ENCODE results near the gene NAV1. TPM values are rescaled to one million over a fixed set of nuclear protein-coding genes. Genes with fewer than 3 reads are reported as not detected.

The NAV1 gene
- total and polyA plus RNA-seq, 9 of the 15 experiments (the other 6 are each of a cell fraction or from before 2014, with no cell fraction given): 0.91 to 16.8 (median 3.2) TPM

DNA sequence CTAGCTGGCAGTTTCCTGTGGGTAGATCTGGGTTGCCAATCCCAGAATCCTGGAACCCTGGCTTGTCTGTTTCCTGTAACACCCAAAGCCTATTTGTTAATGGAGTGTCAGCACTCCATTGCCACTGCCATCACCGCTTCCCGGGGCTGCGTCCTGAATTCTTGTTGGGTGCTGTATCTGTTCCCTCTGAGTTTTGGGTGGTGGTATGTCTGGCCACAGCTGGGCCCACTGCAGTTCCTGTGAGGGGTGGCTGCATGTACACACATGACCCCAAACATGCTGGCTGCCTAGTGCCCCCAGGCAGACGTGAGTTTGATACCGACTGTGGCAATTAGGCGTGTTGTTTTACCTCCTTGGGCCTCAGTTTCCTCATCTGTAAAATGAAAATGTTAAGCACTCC, 29.3 kb downstream of the NAV1 start (continued):
- TF ChIP-seq, protein P1, sequence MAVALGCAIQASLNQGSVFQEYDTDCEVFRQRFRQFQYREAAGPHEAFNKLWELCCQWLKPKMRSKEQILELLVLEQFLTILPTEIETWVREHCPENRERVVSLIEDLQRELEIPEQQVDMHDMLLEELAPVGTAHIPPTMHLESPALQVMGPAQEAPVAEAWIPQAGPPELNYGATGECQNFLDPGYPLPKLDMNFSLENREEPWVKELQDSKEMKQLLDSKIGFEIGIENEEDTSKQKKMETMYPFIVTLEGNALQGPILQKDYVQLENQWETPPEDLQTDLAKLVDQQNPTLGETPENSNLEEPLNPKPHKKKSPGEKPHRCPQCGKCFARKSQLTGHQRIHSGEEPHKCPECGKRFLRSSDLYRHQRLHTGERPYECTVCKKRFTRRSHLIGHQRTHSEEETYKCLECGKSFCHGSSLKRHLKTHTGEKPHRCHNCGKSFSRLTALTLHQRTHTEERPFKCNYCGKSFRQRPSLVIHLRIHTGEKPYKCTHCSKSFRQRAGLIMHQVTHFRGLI (CRISPR knock-in tag; IDR thresholded peaks at IDR 0.05): 0 out of 2 replicates have a peak, but pooled peaks have one; percentile 12
- TF ChIP-seq, protein P2, sequence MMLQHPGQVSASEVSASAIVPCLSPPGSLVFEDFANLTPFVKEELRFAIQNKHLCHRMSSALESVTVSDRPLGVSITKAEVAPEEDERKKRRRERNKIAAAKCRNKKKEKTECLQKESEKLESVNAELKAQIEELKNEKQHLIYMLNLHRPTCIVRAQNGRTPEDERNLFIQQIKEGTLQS (IDR thresholded peaks at IDR 0.05): no peak
- TF ChIP-seq, protein P2 (CRISPR knock-in tag; conservative IDR thresholded peaks at IDR 0.05): no peak
- 0 out of 2 replicates have a peak, but pooled peaks have one; percentile 1 for TF ChIP-seq SMAD4 (CRISPR knock-in tag; conservative IDR thresholded peaks at IDR 0.05)
- TF ChIP-seq CBX3 (IDR thresholded peaks at IDR 0.05; ENCODE audit: borderline replicate concordance in 1 of 2, low read length in 2 of 2): no peak
- no peak for TF ChIP-seq SP1 (CRISPR knock-in tag; IDR thresholded peaks at IDR 0.05)
- 0 out of 2 replicates have a peak, but pooled peaks have one; percentile 27 for TF ChIP-seq NR4A1 (CRISPR knock-in tag; IDR thresholded peaks at IDR 0.05)
- TF ChIP-seq NR4A1 (tag; IDR thresholded peaks at IDR 0.05): no peak
- TF ChIP-seq ZNF324 (CRISPR knock-in tag; IDR thresholded peaks at IDR 0.05): 0 out of 2 replicates have a peak, but pooled peaks have one; percentile 42
- TF ChIP-seq ETS2 (tag; IDR thresholded peaks at IDR 0.05; ENCODE audit: borderline replicate concordance, poor library complexity, severe bottlenecking): no peak
- TF ChIP-seq TCF15 (CRISPR knock-in tag; IDR thresholded peaks at IDR 0.05): 0 out of 2 replicates have a peak, but pooled peaks have one; percentile 51
- TF ChIP-seq OTX1 (CRISPR knock-in tag; IDR thresholded peaks at IDR 0.05): no peak
- peak; percentile 68; the same call in 1 of the 2 replicates for TF ChIP-seq ZNF311 (CRISPR knock-in tag; IDR thresholded peaks at IDR 0.05)
- TF ChIP-seq, protein P3, sequence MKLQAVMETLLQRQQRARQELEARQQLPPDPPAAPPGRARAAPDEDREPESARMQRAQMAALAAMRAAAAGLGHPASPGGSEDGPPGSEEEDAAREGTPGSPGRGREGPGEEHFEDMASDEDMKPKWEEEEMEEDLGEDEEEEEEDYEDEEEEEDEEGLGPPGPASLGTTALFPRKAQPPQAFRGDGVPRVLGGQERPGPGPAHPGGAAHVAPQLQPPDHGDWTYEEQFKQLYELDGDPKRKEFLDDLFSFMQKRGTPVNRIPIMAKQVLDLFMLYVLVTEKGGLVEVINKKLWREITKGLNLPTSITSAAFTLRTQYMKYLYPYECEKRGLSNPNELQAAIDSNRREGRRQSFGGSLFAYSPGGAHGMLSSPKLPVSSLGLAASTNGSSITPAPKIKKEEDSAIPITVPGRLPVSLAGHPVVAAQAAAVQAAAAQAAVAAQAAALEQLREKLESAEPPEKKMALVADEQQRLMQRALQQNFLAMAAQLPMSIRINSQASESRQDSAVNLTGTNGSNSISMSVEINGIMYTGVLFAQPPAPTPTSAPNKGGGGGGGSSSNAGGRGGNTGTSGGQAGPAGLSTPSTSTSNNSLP (IDR thresholded peaks at IDR 0.05; ENCODE audit: borderline replicate concordance, low read depth, low read length): no peak
- no peak for TF ChIP-seq SAFB2 (IDR thresholded peaks at IDR 0.05; ENCODE audit: borderline replicate concordance, low read depth, low read length, severe bottlenecking)
- no peak for TF ChIP-seq GTF2F1 (IDR thresholded peaks at IDR 0.05; ENCODE audit: low read depth, low read length)
- no peak for TF ChIP-seq MYC (IDR thresholded peaks at IDR 0.05; ENCODE audit: low read depth, low read length)
- 0 out of 2 replicates have a peak, but pooled peaks have one; percentile 12 for TF ChIP-seq MYC (CRISPR knock-in tag; IDR thresholded peaks at IDR 0.05; ENCODE audit: borderline replicate concordance, low read depth)
- no peak for TF ChIP-seq ZFP30 (CRISPR knock-in tag; IDR thresholded peaks at IDR 0.05; ENCODE audit: borderline replicate concordance)
- 0 out of 2 replicates have a peak, but pooled peaks have one; percentile 16 for TF ChIP-seq HOMEZ (CRISPR knock-in tag; IDR thresholded peaks at IDR 0.05)
- no peak for TF ChIP-seq CREB1 (IDR thresholded peaks at IDR 0.05)
- no peak for TF ChIP-seq CREB1 (CRISPR knock-in tag; IDR thresholded peaks at IDR 0.05)

All from K562 (cell line).